NCI-H748 (cell line): ENCODE measurements around the gene ARPP21.
"Not testable (repeated sequence)": the region's sequence is repeated elsewhere in the genome, so short reads cannot be mapped to it uniquely, and the experiment has no call there.

ENCODE experiments used
- DNase-seq: peaks from one replicate; lab custom pipeline; 2025; ENCODE audit not compliant: unreplicated experiment; lab: John Stamatoyannopoulos, UW

The ARPP21 gene

DNA sequence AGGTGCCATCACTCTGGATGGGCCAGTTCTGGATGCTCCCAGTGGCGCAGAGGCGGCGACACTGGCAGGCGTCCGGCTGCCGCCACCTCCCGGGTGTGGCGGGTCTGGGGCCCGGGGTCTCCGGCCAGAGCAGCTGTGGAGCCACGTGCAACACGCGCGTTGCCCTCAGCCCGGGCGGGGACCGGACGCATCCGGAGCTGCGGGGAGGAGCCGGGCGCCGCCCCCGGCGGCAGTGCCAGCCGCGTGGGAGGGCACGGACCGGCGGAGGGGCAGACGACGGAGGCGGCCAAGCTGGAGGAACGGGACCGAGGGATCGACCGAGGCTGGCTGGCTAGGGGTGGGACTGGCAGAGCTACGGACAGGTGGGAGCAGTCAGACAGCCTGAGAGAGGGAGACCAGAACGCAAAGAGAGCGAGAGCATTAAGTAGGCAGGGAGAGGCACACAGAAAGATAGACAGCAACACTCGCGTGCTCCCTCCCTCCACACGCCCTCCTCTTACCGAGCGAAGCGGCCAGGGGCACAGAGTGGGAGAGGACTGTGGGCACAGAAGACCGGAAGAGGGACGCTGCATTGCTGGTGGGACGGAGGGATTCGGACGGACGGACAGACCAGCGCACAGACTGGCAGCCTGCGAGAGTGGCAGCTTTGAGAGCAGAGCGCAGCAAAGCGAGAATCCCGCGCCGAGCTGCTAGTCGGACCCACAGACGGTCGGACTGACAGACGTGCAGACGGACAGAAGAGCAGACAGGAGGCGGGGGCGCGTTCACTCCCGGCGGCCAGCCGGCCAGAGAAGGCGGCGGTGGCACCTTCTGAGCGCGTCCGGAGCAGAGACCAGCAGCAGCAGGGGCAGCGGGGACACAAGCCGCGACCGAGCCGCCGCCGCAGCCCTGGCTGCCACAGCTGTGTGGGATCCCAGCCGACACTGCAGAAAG is at the start of gene ARPP21:
TSS of gene ARPP21 (plus strand) at position 272 of the 933 bp plus-strand sequence. CDS start 42,227 bp downstream, outside the sequence.
- peak; percentile 57 for DNase-seq

DNA sequence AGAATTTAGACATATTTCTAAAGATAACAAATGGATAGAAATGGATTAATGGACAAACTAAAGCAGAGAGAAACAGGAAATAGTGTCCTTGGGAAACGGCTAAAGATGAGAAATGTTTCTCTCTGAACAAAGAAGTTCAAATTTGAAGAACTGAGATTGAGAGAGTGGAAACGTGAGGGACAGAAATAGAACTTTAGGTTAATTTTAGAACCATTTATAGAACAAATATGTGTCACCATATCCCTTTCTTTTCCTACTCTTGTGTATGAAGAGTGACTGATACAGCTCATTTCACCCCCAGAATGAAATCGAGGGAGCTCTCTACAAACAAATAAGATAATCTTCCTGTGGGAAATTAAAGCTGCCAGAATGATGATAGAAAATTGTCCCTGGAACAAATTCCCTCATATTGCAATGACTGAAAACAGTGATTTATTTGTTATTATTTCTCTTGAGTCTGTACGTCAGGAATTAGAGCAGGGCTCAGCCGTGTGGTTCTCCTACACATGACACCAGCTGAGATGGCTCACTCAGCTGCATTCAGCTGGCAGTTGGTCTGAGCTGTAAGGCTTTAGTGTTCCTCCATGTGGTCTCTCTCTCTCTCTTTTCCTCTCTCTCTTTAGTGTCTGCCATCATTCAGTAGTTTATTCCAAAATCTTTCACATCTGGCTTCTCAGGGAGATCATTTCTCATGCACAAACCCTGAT is 46.6 kb upstream of the ARPP21 start:
- no peak for DNase-seq

- no peak for DNase-seq
Observed at GRCh38 chr3:35594739-35595138, 44.6 kb upstream of the ARPP21 start.

- no peak for DNase-seq
Observed at GRCh38 chr3:35596335-35596995, 42.9 kb upstream of the ARPP21 start.

DNA sequence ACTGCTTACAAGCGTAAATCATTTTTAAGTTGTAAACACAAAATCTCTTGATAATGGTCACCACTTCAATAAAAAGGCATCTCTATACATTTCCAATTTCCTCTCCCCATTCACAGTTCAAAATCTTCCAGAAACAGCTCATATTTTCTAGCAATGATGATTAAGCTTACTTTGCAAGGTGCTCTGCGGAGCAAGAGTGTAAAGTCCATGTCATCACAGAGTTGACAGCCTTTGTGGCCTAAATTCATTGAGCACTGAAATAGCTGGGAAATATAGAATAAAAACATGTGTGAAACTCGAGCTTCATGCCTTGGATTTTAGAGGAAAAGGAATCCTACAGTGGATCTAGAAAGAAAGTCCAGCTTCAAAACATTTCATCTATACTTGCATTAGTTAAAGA is 41.8 kb upstream of the ARPP21 start:
- no peak for DNase-seq

- DNase-seq, result no peak
Observed at GRCh38 chr3:35598804-35599203, 40.5 kb upstream of the ARPP21 start.

DNA sequence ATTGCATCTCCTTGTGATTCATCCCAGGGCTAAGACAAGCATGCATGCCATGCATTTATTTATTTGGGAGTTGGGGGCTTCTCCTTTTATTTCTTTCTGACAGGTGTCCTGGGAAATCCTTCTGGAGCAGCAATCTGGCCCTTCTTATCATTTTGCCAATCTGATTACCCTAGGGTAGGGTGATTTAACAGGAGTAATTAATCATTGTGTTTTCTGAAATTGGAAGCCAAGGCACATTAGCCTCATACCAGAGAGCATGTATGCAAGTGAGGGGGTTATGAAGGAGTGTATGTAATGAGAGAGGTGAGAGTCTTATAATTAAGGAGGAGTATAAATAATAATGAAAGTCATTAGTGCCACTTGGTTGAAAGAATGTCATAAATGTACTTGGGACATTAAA is 37.4 kb upstream of the ARPP21 start:
- DNase-seq, result no peak

- no peak for DNase-seq
Observed at GRCh38 chr3:35602395-35602936, 36.9 kb upstream of the ARPP21 start.

GRCh38 chr3:35616346-35616745 is 23.0 kb upstream of the ARPP21 start:
- DNase-seq, result no peak

- no peak for DNase-seq
Observed at GRCh38 chr3:35617370-35617769, 22.0 kb upstream of the ARPP21 start.

DNA sequence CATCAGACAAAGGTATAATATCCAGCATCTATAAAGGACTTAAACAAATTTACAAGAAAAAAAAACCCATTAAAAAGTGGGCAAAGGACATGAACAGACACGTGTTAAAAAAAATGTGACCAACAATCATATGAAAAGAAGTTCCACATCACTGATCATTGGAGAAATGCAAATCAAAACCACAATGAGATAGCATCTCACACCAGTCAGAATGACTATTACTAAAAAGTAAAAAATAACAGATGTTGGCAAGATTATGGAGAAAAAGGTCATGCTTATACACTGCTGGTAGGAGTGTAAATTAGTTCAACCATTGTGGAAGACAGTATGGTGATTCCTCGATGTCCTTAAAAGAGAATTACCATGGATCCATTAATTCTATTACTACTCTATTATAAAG is 19.1 kb upstream of the ARPP21 start:
- DNase-seq, result not testable (repeated sequence)

DNA sequence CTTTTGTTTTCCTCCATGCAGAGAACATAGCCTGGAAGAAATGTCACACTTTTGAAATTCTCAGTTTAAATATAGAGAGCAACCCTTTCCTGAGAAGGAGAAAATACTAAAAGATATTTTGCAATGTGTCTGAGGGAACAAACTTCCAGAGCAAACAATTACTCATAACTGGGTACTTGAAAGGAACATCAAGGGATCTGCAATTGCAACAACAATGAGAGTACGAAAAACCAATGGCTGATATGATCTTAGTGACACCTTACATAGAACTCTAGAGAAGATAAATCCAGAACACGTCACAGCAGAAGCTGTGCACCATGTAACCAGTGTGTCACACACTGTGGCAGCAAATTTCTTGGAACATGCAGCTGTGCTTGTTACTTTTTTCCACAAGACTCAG is 14.6 kb upstream of the ARPP21 start:
- no peak for DNase-seq

- no peak for DNase-seq
Observed at GRCh38 chr3:35633332-35634124, 5.8 kb upstream of the ARPP21 start.

GRCh38 chr3:35635407-35635806 is 3.9 kb upstream of the ARPP21 start:
- no peak for DNase-seq

DNA sequence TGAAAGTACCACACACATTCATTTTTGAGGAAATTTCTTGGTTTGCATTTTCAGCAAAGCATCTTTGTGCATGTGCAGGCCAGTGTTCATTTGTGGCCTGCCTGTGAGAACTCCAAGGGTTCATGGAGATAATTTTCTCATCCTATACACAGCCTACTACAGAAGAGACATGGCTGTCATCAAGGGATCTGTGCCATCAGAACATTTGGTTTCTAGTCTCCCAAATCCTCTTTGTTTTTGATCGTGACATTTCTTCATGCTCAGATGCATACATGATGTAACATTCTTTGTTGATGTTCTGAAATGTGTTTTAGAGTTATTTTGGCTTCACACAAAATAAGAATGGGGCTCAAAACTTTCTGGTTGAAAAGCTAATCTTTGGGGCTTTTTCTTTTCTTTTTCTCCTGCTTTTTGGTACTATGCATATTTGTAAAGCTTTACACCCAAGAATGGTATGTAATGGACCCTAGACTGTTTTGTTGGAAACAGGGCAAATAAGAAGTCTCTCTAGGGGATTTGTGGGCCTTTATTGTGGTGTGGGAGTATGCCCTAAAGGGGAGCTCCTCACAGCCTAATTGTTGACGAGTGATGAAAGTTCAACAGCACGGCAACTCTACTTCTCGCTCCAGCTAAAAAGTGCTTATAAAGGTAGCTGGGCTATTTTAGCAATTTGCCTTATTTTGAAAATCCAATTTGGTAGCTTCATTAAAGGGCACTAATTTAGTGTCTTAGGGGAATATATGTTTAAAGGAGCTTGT is 3.2 kb upstream of the ARPP21 start:
- no peak for DNase-seq

DNA sequence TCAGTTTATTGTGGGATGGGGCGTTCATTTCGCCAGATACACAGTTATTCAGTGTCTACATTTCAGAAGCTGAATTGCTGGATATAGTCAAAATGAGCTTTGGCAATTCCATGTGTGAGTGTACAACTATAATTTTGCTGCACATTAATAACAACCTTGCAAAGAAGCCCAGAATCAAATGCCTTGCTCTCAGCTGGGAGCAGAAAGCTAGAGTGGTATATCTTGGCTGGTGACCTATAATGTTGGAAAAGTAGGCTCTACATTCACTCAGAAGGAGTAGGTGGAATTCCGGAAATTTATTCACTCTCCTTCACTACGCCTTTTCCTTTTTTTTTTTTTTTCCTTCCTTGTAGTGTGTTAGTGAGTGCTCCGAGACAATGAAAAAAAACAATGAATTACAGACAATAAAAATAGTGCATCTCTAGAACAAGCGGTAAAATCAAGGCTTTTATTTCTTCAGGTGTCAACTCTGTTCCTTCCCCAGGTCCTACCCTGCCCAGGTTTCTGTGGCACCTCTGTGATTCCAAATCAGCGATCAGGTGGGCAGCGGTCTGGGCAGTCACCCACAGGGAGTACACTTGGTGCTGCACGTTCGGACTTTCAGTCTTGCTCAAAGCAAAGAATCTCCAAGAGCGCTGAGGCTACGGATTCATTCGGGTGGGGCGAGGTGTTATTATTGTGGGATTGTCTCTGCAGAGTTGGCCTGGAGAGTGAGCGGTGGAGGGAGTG is 910 bp upstream of the ARPP21 start:
- no peak for DNase-seq

GRCh38 chr3:35638980-35639253 is 408 bp upstream of the ARPP21 start:
- DNase-seq, result no peak

DNA sequence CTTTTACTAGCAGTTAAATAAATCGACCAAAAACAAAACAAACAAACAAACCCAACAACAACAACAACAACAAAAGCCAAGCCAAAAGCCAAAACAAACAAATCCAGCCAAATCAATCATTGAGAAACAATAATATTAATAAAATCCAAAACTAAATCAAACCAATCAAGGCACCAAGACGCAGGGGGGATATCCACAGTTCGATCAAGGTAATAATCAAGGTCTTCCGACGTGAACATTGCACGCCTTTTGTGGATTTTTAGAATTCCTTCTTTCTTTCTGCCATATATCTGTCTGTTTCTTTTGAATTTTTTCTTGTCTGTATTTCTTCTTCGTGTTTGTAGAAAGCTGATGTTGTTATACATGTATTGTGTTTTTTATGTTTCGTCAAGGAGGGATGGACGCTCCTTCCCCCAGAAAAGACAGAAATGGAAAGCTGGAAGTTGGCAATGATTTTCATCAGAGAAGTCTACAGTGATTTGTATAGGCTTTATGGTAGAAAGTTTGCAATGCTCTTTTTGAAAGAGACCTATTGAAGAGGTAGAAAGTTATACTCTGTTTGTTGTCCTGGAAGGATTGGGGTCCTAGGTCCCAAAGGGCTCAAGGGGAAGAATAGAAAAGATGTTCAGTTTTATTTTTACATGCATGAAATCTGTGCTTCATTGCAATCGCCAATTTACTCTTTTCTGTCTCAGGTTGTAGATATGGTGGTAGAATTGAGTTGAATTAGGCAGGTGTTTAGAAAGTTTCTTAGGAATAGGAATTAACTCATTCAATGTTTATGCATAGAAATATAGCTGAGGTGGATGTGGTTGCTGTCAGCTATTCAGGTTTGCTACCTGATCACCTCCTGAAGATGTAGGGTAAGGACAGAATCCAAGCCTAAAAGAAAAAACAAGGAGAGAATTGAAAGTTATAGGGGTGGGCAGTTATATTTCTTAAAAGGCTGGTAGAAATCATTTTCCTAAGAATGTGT is 1.2 kb downstream of the ARPP21 start:
- no peak for DNase-seq
